Stimulated activated CD4-positive, alpha-beta T cell treated with anti-CD3 and anti-CD28 coated beads, Interleukin-1b, Interleukin-23, amount 100 ng/mL, for 1 hour (primary cell): Measurements from ENCODE around the gene SH3PXD2A.
"Not testable (repeated sequence)": the region's sequence is repeated elsewhere in the genome, so short reads cannot be mapped to it uniquely, and the experiment has no call there.

Source experiments
- DNase-seq, 2 donors: peaks; one replicate each; pipeline ENCODE4 v3.0.0-alpha.2; 2020; ENCODE audit warnings: low read depth in 2 of 2

The SH3PXD2A gene

GRCh38 chr10:103766751-103767505, 88.4 kb downstream of the SH3PXD2A start:
- no peak for DNase-seq

GRCh38 chr10:103765981-103766380, 89.4 kb downstream of the SH3PXD2A start:
- DNase-seq, result peak; percentile 47 to 66

GRCh38 chr10:103765168-103765567, 90.2 kb downstream of the SH3PXD2A start:
- no peak for DNase-seq

- DNase-seq, result no peak
Measured at GRCh38 chr10:103764296-103765088, 90.9 kb downstream of the SH3PXD2A start.

DNA sequence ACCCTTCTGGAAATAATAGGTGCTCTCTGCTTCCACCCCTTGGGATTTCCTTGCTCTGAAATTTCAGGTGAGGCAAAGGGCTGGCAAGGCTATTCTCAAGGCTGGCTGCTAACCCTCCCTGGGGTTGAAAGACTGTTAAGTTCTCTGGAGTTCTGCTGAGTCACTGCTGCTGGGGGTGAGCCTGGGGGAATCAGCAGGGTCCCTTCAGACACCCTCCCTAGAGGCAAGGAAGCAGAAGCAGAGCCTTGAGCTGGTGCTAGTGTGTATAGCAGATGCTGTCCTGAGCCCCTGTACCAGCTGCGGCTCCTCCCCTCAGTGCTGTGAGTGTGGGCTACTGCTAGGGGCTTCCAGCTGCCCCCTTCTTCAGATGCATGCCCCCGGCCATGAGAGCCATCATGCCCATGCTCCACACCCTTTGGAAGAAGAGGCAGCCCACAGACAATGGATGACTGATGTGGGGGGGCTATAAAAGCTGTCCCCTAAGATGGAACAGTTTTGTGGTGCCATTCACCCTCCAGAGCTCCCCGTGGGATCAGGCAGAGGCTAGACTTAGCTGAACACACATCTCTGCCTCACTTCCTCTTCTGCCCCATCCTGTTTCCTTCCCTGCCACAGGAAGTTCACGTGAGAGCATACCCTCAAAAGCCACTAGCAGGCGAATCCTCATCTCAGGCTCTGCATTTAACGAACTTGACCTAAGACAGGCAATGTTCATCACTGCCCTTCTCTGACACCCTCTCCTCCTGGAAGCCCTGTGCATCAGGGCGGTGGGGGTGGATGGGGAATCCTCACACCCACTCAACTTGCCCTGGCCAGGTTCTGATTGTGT, 91.8 kb downstream of the SH3PXD2A start:
- DNase-seq, result no peak

- no peak for DNase-seq
Measured at GRCh38 chr10:103762916-103763315, 92.5 kb downstream of the SH3PXD2A start.

- DNase-seq, result no peak
Measured at GRCh38 chr10:103762162-103762561, 93.2 kb downstream of the SH3PXD2A start.

GRCh38 chr10:103761075-103761920, 94.1 kb downstream of the SH3PXD2A start:
- no peak for DNase-seq

GRCh38 chr10:103760233-103760632, 95.1 kb downstream of the SH3PXD2A start:
- DNase-seq, result not testable (repeated sequence)

DNA sequence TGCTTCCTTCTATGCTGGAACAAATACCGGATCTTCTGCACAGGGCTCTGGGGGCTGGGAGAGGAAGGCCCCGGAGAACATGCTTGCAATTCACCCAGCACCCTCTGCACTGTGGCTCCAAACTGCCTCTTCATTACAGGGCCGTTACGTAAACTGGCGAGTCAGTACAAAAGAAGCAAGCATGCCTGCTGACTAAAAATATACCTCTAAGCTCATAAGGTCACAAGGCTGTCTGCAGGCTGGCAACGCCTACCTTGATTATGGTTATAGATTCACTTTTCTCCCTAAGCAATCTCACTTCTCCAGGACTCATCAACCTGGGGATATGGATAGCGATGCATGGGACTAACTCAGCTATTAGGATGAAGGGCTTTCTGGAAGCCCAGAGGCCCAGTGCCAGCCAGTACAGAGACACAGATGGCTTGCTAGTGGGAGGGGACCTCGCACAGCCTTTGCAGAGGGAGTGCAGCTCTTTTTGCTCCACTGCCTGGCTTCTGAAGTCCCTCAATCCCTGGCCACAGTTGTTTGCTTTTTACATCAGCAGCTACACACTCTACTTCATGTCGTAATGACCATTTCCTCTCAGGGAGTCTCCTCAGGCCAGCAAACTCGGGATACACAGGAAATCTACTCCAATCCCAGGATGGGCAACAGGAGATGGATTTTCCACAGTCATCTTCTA, 96.1 kb downstream of the SH3PXD2A start:
- no peak for DNase-seq

DNA sequence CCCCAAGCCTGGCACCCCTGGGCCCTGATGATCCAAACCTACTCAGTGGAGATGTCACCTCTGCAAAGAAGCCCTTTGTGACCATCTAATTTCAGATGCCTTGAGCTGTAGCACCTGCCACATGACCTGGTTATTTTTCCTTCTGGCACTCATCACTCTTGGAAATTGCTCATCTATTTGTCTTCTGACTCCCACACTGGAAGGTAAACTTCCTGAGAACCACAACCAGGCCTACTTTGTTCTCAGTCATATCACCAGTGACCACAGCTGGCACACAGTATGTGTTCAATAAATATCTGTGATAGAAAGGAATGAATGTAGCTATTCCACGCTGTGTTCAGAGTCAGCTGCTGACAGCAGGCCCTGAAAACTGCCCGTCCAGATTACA, 97.1 kb downstream of the SH3PXD2A start:
- no peak for DNase-seq

GRCh38 chr10:103757531-103758293, 97.7 kb downstream of the SH3PXD2A start:
- DNase-seq, result no peak

- DNase-seq, result no peak
Measured at GRCh38 chr10:103756277-103756869, 99.0 kb downstream of the SH3PXD2A start.

DNA sequence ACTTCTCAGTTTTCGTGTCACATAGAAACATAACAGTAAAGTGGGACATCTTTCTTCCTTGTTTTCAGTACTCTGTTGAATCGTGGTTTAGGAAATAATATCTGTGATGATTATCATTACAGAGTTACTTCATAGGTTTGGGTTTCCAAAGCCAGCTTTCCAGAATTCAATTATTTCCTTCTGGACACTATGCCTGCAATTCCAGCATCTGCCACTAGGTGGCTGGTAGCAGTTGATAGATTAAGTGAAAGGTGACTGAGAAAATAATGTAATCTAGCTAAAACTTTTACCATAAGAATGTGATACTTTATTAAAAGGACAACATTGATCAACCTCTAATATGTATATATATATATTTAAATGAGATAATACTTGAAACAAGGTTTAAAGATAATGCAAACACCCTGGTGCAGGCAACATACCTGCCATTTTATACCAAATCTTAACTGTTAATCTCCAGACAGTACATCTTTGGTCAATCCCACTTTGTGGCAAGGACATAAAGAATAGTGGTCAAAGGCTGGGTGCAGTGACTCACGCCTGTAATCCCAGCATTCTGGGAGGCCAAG, 102.6 kb downstream of the SH3PXD2A start:
- no peak for DNase-seq

DNA sequence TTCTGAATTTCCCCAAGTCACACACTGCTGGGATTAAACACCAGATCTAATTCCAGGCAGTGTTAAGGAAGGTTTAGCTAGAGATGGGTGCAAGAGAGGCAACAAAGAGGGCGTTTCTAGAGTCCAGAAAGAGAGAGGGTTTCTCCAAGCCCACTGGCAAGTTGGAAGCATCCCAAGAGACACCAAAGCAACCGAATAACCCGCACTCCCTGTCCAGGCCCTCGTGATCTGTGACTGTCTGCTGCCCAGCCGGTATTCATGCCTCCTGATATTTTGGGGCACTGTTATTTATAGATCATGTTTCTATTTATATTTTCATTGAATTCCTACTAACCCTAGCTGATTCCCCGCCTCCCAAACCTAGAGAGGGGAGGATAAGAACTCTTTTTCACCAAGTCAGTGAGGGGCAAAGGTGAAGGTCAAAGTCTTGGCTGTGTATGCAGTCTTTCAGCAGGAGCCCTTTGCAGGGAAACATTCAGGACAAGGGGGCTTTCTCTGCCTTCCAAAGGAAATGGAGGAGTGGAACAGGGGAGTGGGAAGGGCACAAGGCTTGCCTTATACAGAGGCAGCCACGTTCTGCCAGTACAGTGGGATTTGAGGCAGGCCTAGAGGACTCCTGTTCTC, 103.6 kb downstream of the SH3PXD2A start:
- DNase-seq, result no peak

GRCh38 chr10:103750836-103751235, 104.5 kb downstream of the SH3PXD2A start:
- DNase-seq, result no peak

DNA sequence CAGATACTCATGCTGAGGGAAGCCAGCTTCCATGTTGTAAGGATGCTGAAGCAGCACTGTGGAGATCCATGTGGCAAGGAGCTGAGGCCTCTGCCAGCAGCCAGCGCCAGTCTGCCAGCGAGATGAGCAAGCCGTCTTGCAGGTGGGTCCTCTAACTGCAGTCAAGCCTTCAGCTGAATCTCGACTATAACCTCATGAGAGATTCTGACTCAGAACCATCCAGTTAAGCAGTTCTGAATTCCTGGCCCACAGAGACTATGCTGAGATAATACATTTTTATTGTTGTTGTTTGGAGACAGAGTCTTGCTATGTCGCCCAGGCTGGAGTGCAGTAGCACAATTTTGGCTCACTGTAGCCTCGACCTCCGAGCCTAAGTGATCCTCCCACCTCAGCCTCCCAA, 105.6 kb downstream of the SH3PXD2A start:
- no peak for DNase-seq

DNA sequence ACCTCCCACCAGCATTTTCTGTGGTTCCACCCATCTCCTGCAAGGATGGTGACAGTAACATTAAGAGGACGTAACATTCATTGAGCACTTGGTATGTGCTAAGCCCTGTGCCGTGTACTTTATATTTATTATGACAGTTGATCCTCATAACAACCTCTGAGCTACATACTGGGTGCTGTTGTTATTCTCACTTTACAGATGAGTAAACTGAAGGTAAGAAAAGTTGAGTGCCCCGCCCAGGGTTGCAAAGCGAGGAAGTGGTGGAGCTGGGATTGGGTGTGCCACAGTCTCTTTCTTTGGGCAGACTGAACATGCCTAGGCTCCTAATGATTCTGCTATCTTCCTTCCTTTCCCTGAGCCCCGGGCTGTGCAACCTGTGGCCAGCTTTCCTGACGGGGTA, 107.4 kb downstream of the SH3PXD2A start:
- no peak for DNase-seq
